Neural crest cell (in vitro differentiated cells): ENCODE data around the gene OPN4. TPM values are rescaled to one million over a fixed set of nuclear protein-coding genes. Genes with fewer than 3 reads are reported as not detected.

Source experiments
- DNase-seq: peaks from one replicate; pipeline ENCODE4 v3.0.0; 2021; ENCODE audit warnings: low read depth, mixed read lengths, low spot score
- H3K27ac Mint-ChIP-seq: one replicate; pipeline ENCODE4 v1.8.0; 2021; ENCODE audit warnings: mild to moderate bottlenecking, mixed read lengths; ENCODE audit not compliant: unreplicated experiment
- H3K27me3 Mint-ChIP-seq: 2 replicates; pipeline ENCODE4 v1.8.0; 2021; ENCODE audit warnings: low read depth, mild to moderate bottlenecking, mixed read lengths
- H3K36me3 Mint-ChIP-seq: 2 replicates; pipeline ENCODE4 v1.8.0; 2021; ENCODE audit warnings: low read depth, mild to moderate bottlenecking, mixed read lengths
- H3K4me1 Mint-ChIP-seq: 2 replicates; pipeline ENCODE4 v1.8.0; 2021; ENCODE audit warnings: mixed read lengths
- H3K4me3 Mint-ChIP-seq: one replicate; pipeline ENCODE4 v1.8.0; 2021; ENCODE audit warnings: mild to moderate bottlenecking, mixed read lengths
- H3K9me3 Mint-ChIP-seq: 2 replicates; pipeline ENCODE4 v1.8.0; 2021; ENCODE audit warnings: mixed read lengths
- total RNA-seq: library from RNA; stranded (reverse); gene quantifications from 2 replicates; pipeline ENCODE4 v1.2.1, GENCODE V29; 2021
- TF ChIP-seq, protein P1 (sequence below): fragments of 200-600 bp; sonication (generic); conservative IDR thresholded peaks from 2 replicates; pipeline ENCODE4 v1.5.0; 2021; ENCODE audit warnings: antibody characterized with exemption, mild to moderate bottlenecking

Gene OPN4
- total RNA-seq, 1 donor from 2014 or later: not detected

DNA sequence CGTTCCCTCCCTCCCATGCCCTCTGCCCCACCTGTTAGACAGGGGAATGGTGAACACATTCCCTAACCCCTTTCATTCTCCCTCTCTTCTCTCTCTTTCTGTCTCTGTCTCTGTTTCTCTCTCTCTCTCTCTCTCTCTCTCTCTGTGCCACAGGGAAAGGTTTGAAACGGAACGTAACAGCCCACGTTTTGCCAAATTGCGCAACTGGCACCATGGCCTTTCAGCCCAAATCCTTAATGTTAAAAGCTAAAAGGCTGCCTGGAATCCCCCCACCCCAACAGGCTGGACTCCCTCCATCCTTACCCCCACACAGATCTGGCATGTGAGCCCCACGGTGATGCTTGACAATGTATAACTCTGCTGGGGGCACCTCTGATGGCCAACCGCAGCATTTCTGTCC lies 44.8 kb downstream of the OPN4 start:
- H3K36me3 Mint-ChIP-seq: no peaks in the 10 kb centered on the region
- no peaks in the 10 kb centered on the region for H3K4me1 Mint-ChIP-seq
- H3K27me3 Mint-ChIP-seq: no peaks in the 10 kb centered on the region
- no peak overlapping the region for H3K27ac Mint-ChIP-seq
- no peaks in the 10 kb centered on the region for H3K9me3 Mint-ChIP-seq
- TF ChIP-seq, protein P1, sequence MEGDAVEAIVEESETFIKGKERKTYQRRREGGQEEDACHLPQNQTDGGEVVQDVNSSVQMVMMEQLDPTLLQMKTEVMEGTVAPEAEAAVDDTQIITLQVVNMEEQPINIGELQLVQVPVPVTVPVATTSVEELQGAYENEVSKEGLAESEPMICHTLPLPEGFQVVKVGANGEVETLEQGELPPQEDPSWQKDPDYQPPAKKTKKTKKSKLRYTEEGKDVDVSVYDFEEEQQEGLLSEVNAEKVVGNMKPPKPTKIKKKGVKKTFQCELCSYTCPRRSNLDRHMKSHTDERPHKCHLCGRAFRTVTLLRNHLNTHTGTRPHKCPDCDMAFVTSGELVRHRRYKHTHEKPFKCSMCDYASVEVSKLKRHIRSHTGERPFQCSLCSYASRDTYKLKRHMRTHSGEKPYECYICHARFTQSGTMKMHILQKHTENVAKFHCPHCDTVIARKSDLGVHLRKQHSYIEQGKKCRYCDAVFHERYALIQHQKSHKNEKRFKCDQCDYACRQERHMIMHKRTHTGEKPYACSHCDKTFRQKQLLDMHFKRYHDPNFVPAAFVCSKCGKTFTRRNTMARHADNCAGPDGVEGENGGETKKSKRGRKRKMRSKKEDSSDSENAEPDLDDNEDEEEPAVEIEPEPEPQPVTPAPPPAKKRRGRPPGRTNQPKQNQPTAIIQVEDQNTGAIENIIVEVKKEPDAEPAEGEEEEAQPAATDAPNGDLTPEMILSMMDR: no peak
- no peak for DNase-seq
- no peak overlapping the region for H3K4me3 Mint-ChIP-seq

DNA sequence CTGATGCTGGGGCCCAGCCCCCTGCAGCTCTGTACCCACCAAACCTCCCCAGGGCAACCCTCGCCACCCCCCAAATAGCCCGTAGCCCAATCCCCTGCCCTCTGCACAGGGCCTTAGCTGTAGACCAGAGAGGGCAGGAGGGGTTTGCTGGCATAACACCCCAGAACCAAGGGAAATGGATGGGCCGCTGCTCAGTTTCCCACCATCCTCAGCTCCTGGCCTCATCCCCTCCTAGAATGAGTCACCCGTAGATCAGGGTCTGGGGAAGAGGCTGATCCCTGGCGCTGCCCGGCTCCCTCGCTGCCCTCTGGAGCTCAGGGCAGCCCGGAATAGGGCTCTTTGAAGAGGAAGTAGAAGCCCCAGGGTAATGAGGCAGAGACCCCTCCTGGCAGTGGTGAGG lies 45.2 kb downstream of the OPN4 start:
- H3K27ac Mint-ChIP-seq: no peak overlapping the region
- no peaks in the 10 kb centered on the region for H3K4me1 Mint-ChIP-seq
- no peaks in the 10 kb centered on the region for H3K36me3 Mint-ChIP-seq
- no peaks in the 10 kb centered on the region for H3K27me3 Mint-ChIP-seq
- TF ChIP-seq, protein P1: no peak
- DNase-seq: no peak
- H3K9me3 Mint-ChIP-seq: no peaks in the 10 kb centered on the region
- H3K4me3 Mint-ChIP-seq: no peak overlapping the region

DNA sequence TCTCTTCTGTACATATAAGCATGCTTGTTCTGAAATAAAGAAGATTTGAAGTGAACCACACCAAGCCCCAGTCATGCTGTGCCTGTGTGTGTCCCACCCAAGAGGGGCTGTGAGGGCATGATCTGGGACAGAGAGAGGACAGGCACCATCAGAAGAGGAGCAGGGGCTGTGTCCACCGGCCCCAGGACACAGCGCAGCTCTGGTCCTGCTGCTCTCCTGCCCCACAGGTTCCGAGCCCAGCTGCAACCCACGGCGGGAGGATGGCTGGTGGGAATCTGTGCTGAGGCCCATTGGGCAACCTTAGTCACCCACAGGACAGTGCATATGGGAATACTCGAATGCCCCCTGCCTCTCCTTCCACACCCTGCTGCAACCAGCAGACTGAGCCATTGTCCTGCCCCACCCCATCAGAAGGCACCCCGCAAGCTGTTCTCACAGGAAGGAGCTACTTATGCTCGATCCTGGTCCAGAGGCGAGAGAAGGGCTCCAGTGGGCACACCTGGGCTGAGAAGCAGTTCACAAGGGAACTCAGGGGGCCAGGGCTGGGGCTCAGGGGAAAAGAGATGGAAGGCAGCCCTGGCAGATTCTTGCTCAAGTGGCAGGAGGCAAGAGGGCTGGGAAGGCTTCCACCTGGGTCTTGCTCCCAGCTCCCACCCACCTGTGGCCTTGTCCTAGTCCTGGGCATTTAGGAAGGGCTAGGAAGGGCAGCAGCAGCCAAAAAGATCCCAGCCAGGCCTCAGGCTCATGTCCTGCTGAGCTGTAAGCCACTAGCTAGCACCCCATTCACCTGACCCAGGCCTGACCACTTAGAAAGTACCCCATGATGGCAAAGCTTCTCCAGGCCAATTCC lies 45.9 kb downstream of the OPN4 start:
- Mint-ChIP-seq H3K9me3 (no peaks in the 10 kb centered on the region), H3K4me3 (no peak overlapping the region), H3K36me3 (no peaks in the 10 kb centered on the region), H3K27me3 (no peaks in the 10 kb centered on the region), H3K4me1 (no peaks in the 10 kb centered on the region), H3K27ac (no peak overlapping the region)
- DNase-seq: no peak
- TF ChIP-seq, protein P1: no peak

DNA sequence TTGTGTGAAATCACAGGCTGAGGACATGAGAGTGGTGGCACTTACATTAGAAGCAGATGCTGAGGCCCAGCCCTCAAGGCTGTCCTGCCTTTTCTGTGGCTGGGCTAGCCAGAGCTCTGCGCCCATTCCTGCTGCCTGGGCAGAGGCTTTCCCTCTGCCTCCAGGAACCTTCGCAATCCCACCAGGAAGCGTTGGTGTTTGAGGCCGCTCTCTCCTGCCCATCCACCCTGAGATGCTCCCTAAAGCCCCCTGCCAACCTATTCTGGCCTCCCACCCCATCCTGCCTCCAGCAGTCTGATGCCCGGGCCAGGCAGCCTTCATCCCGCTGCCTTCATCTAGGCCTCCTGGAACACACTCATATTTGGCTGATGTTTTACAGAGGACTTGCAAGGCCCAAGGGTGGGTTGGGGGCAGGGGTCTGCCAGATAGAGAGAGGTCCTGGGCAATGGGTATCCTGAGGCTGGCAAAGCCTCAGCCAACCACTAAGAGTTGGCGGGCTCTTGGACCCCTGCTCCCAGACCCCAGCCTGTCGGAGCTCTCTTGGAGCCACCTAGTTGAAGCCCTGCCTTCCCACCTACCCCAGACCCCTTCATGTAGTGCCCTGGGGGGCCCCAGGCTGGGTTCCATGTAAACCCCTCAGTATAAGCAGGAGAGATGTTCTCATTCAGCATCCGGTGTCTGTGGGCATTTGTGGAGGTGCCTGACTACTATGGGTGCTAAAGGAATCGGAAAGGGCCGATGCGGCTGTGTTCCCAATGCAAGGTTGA lies 46.7 kb downstream of the OPN4 start:
- TF ChIP-seq, protein P1: no peak
- Mint-ChIP-seq H3K27me3 (no peaks in the 10 kb centered on the region), H3K4me3 (no peak overlapping the region), H3K9me3 (no peaks in the 10 kb centered on the region), H3K36me3 (no peaks in the 10 kb centered on the region), H3K4me1 (no peaks in the 10 kb centered on the region), H3K27ac (no peak overlapping the region)
- no peak for DNase-seq

DNA sequence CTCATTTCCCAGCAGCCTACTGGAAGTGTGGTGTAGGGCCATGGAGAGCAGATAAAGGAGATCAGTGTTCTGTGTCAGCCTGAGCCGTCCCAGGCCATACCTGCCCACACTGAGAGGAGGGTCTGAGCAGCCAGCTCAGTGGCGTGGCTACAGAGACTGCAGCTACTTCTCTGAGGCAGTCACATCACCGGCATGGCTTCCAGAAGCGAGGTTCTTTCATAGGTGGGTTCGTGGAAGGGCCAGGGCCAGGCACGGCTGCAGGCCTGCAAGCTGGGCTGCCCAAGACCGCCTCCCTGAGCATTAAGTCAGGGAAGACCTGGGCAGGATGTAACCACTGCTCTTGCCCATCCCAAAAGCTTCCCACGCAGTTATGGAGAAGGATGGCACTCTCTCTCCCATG lies 48.8 kb downstream of the OPN4 start:
- no peaks in the 10 kb centered on the region for H3K36me3 Mint-ChIP-seq
- H3K9me3 Mint-ChIP-seq: no peaks in the 10 kb centered on the region
- H3K4me1 Mint-ChIP-seq: no peaks in the 10 kb centered on the region
- DNase-seq: no peak
- H3K27ac Mint-ChIP-seq: no peak overlapping the region
- H3K4me3 Mint-ChIP-seq: no peak overlapping the region
- TF ChIP-seq, protein P1: no peak
- H3K27me3 Mint-ChIP-seq: no peaks in the 10 kb centered on the region
